ENCODE data around the gene NELFCD.
"Not testable (repeated sequence)": the region's sequence is repeated elsewhere in the genome, so short reads cannot be mapped to it uniquely, and the experiment has no call there.

NELFCD gene

GRCh38 chr20:59008715-59009336 is 27.8 kb downstream of the NELFCD start:
- DNase-seq (ENCODE audit: low read depth in 2 of 2) = no peak

DNA sequence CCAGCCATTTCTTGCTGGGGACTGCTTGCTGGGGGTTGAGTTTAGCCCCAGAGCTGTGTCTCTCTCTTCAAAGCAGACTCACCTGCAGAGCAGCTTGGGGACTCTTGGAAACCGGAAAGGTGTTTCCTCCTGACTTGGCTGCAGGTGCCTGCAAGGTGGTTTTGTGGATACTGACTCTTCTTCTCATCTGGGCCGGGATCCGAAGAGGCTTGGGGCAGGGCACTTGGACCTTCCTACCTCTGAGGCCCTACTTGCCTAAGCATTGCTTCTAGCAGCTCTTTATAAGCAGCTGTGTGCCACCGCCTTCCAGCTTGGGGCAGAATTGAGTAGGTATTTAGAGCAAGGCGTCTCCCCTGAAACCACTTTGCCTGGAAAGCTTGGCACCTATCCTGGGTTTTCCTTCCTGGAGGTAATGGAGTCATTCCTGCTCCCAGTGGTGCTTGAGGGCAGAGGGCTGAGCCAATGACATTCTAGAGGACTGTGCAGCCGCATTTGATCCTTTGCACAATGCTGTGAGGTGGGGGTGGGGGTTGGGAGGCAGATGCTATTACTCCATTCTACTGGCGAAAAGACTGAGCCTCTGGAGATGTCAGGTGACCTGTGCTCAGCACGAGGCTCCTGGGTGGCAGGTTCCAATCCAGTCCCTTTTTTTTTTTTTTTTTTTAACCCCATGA is 29.4 kb downstream of the NELFCD start:
- DNase-seq (ENCODE audit: low read depth in 2 of 2) = no peak

DNA sequence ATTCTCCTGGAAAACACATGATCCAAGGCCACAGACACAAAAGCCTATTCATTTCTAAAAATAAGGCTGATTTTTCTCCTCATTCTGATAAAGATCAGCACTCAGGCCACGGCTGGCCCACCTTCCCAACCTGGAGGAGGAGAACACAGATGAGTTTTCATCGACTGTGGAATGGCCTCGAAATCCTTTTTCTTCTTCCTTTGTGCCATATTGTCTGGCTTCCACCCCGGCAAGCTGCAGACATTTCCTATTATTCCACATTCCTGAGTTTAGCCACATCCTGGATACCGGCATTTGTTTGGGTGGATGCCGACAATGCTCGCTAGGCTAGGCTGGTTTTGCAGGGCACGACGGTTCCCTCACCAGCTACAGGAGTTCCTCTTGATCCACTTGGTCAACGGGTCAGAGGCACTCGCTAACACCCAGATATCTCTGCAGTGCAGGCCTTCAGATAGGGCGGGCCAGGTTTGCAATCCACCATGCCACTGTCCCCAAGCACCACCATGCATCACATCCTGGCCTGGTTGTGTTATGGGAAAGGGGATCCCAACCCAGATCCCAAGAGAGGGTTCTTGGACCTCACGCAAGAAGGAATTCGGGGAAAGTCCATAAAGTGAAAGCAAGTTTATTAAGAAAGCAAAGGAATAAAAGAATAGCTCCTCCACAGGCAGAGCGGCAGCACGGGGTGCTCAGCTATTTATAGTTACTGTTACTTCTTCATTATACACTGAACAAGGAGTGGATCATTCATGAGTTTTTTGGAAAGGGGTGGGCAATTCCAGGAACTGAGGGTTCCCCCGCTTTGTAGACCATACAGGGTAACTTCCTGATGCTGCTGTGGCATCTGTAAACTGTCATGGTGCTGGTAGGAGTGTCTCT is 30.2 kb downstream of the NELFCD start:
- DNase-seq (ENCODE audit: low read depth in 2 of 2) = no peak

- DNase-seq (ENCODE audit: low read depth in 2 of 2) = not testable (repeated sequence)
Observed at GRCh38 chr20:59011874-59012157, 30.8 kb downstream of the NELFCD start.

- no peak for DNase-seq (ENCODE audit: low read depth in 2 of 2)
Observed at GRCh38 chr20:59013031-59013951, 32.2 kb downstream of the NELFCD start.

DNA sequence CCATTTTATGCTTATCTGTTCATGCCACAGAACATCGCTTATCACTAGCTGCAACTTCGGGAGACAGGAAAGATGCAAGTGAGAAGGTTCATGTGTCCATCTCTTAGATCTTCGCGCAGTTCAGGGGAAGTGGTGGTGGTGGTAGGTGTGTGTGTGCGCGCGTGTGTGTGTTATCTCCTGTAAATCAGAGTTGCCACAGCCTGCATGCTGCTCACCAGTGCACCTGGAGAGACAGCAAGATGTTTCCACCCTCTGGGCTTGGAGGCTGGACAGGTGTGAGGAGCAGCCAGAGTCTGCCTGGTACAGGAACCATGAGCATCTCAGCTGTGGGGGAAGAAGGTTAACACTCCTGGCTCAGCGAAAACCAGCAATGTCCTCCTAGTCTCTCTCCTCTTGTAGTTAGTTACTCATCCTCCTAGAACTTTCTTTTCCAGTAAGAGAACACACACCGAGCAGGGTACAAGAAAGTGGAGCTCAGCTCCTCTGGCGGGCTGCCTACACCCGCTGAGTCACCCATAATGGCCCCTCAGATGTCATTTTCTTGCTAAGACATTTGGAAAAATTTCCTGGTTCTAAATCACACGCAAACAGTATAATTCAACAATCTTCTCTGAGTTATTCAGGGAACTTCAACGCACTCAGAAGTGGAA is 33.0 kb downstream of the NELFCD start:
- DNase-seq (ENCODE audit: low read depth in 2 of 2) = no peak

- no peak for DNase-seq (ENCODE audit: low read depth in 2 of 2)
Observed at GRCh38 chr20:59014680-59015389, 33.8 kb downstream of the NELFCD start.

- DNase-seq (ENCODE audit: low read depth in 2 of 2) = no peak
Observed at GRCh38 chr20:59015411-59015810, 34.4 kb downstream of the NELFCD start.

DNA sequence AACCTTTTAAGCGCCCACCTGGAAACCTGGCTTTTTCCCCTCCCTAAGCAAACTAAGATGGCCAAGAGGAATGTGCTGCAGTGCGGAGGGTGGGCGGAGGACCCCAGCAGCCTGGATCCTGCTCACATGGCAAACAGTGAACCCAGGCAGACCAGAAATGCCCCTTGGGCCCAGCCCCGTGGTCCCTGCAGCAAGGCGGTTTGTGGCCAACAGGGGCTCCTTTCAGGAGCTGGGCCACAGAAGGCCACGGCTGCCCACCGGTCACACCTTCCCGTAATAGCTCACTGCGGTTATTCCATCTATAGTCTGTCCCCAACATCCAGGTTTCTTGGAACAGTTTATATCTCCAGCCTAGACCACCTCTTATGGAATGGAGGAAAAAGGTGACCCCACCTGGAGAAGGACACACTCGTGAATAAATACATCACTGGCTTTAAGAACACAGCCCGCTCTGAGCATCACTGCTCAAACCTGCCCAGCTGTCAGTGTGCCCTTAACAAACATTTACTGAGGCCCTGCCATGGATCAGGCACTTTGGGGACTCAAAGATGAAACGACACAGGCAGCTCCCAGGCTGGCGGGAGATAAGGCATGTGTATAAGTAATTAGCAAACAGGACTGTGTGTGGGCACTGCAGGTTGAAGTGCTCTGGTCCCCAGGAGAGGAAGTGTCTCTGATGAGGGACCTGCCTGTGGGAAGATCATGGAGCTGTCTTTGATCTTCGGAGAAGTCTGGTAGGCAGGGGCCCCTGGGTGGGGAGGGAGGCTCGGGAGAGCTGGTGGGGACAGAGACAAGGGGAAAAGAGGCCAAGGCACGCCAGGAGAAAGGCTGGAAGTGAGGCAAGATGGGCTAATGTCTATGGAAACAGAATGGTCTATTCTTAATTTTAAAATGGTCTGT is 35.0 kb downstream of the NELFCD start:
- no peak for DNase-seq (ENCODE audit: low read depth in 2 of 2)

DNA sequence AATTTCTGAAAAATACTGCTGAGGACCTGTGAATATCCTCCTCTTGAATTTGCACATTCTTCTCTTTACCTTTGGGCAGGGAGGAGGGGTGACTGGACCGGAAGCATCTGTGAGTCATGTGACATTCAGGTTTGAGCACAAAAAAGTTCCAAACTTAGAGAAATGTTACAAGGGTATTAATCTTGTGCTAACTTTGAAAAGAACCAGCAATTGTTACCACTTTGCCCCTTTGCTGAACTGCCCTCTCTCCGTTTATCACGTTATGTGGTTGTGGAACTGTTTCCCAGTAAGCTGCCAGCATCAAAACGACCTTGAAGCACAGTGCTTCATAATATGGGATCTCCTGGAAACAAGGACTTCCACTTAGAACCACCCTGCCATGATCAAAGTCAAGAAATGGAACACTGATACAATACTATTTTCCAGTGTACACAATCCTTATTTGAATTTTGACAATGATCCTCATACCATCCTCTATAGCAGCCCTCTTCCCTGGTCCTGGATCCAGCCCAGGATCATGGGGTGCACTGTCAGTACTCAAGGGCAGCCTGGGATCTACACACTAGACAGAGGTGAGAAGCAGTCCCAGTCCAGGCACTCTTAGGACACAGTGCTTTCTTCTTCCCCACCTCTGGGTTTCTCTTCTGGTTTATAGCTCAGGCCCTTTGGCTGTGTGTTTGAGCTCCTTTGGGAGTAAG is 35.9 kb downstream of the NELFCD start:
- DNase-seq (ENCODE audit: low read depth in 2 of 2) = no peak

- DNase-seq (ENCODE audit: low read depth in 2 of 2) = no peak
Observed at GRCh38 chr20:59017493-59018231, 36.6 kb downstream of the NELFCD start.

GRCh38 chr20:59018817-59019216 is 37.8 kb downstream of the NELFCD start:
- DNase-seq (ENCODE audit: low read depth in 2 of 2) = no peak

DNA sequence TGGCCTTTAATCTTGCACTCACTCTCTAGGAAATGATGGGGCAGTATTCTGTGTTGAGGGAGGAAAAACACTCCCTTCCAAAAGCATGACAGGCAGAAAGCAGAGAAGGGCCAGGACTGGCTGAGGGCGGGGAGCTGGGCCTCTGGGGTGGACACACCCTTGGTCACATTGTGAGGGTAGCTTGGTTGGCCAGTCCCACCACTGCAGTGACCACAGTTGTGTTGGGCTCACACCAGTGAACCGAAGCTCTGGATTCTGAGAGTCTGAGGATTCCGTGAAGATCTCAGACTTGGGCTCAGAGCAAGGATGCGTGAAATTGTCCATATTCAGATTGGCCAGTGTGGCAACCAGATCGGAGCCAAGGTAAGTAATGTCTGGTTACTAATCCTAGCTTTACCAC is 38.2 kb downstream of the NELFCD start, which contains the start of gene TUBB1:
Gene TUBB1, plus strand, starts transcription at position 213 of the 400 bp plus-strand sequence. Its CDS starts 94 bp downstream, at position 307.
- DNase-seq (ENCODE audit: low read depth in 2 of 2) = no peak

DNA sequence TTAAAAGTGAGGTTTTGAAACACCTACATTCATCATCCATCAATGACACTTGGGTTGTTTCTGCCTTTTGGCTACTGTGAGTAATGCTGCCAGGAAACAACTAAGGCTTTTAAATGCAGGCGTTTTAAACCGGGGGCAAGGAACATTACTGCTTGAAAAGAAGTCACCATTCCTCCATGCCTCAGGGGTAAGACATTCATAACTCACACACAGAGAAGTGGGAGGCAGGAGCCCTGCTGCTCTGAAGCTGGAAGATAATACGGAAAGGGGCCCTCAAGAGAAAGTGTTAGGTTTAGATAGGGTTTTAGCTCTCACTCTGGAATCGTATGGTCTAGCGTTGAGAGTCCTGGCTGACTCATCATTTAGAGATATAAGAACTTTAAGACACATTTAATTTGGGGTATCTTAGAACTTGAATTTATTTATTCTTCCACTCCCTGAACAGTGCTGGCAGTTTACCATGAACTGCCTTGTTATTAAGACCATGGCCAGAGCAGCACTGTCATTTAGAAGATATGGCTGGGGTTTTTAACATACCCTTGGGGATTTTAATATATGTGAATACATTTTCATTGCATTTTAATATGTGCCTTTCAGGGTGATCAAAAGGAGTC is 40.0 kb downstream of the NELFCD start:
- DNase-seq (ENCODE audit: low read depth in 2 of 2) = no peak

- no peak for DNase-seq (ENCODE audit: low read depth in 2 of 2)
Observed at GRCh38 chr20:59022754-59023153, 41.7 kb downstream of the NELFCD start.

DNA sequence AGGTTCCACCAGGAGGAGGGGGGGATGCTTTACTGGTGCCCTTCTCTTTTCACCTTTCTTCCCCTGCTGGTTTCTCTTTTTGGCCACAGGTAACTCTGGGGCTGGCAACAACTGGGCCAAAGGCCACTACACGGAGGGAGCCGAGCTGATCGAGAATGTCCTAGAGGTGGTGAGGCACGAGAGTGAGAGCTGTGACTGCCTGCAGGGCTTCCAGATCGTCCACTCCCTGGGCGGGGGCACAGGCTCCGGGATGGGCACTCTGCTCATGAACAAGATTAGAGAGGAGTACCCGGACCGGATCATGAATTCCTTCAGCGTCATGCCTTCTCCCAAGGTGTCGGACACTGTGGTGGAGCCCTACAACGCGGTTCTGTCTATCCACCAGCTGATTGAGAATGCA is 42.6 kb downstream of the NELFCD start:
- DNase-seq (ENCODE audit: low read depth in 2 of 2) = no peak

- DNase-seq (ENCODE audit: low read depth in 2 of 2) = no peak
Observed at GRCh38 chr20:59024111-59024530, 43.1 kb downstream of the NELFCD start.

GRCh38 chr20:59025086-59025485 is 44.0 kb downstream of the NELFCD start:
- no peak for DNase-seq (ENCODE audit: low read depth in 2 of 2)
